Erythroblast (primary cell): ENCODE data around the gene TBC1D2B.
"Not testable (repeated sequence)": the region's sequence is repeated elsewhere in the genome, so short reads cannot be mapped to it uniquely, and the experiment has no call there.

Experiments
- DNase-seq, 2 experiments: peaks; one replicate each; lab custom pipeline; 2025; lab: John Stamatoyannopoulos, UW
- GATA1 ChIP-seq: IDR thresholded peaks from 2 replicates; pipeline ENCODE4 v1.6.1; 2011; ENCODE audit warnings: low read depth, mild to moderate bottlenecking, control low read depth, low read length, moderate library complexity
- POLR2A ChIP-seq: IDR thresholded peaks from 2 replicates; pipeline ENCODE4 v1.6.1; 2011; ENCODE audit warnings: mild to moderate bottlenecking, low read length

Gene TBC1D2B

GRCh38 chr15:77975332-77976094, 102.0 kb downstream of the TBC1D2B start:
- DNase-seq = no peak
- TF ChIP-seq POLR2A = no peak

DNA sequence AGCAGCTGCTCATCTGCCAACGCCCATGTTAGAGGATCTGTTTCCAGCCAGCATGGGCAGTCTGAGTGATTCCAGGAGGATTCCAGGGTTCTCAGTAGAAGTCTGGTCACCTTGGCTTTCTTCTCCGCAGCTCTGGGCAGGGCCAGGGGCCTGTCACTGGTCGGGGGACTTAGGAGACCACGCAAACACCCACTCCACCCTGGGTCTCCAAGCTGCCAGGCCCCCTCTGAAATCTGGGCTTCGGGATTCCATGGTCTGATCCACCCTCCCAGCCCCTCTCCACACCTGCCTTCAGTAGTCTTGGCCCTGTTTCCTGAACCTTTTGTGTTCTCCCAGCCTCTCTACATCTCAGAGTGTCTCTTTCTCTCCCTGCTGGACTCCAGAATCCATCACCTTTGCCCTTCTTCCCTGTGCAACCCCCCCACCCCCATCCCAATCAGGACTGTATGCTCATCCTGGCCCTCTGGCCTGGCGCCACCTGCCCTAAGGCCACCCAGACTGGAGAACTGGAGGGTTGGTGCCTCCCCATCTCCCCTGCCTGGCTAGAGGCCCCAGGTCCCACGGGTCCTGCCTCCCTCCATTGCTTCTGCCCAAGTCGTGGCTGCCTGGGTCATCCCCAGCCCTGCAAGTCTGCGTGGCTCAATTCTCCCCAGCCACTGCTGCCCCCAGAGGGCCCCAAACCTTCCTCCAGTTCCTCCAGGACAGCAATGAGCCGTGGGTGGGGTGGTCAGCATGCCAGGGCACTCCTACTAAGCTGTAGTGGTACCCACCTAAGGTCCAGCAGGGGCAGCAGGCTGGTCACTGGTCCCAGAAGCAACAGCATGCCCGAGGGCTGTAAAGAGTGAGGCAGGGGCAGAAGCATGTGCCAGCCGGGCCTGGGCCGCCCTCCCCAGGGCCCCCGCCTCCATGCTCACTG, 102.8 kb downstream of the TBC1D2B start:
- DNase-seq = no peak

GRCh38 chr15:77974098-77974414, 103.5 kb downstream of the TBC1D2B start:
- DNase-seq = no peak
- TF ChIP-seq POLR2A (no peak), GATA1 (no peak)

More for the DNA sequence above, 102.8 kb downstream of the TBC1D2B start:
- TF ChIP-seq GATA1 (no peak), POLR2A (no peak)

GRCh38 chr15:77973273-77974097, 104.0 kb downstream of the TBC1D2B start:
- not testable (repeated sequence) for DNase-seq

DNA sequence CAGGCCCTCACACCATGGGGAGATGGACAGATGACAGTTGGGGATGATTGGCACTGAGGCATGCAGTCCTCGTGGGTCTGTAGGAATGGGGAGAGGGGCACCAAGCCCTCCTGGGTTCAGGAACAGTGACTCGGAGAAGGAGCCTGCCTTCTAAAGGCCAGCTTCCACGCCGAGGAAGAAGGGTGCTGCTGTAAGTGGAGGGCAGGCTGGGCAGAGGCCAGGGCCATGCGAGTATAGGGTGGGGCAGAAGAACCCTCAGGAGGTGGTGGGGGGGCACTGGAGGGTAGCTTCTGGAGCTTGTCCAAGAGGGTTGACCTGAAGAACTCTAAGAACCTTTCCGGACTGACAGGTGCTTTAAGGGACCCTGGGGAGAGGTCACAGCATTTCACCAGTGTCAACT, 104.8 kb downstream of the TBC1D2B start:
- not testable (repeated sequence) for DNase-seq

- DNase-seq = not testable (repeated sequence)
These were observed 105.6 kb downstream of the TBC1D2B start for GRCh38 chr15:77971875-77972274.

GRCh38 chr15:77970813-77971360, 106.6 kb downstream of the TBC1D2B start:
- not testable (repeated sequence) for DNase-seq

DNA sequence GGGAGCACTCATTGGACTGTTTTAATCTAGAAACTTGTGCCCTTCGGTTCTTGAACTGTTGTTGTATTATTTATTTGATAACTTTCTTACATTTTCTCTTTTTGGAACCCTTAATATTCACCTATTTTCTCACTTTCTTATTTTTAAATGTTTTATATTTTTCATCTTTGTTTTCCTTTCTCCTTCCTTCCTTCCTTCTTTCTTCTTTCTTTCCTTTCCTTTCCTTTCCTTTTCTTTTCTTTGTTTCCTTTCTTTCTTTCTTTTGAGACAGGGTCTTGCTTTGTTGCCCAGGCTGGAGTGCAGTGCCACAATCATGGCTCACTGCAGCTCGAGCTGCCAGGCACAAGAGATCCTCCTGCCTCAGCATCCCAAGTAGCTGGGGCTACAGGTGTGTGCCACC, 108.5 kb downstream of the TBC1D2B start:
- TF ChIP-seq GATA1 = no peak
- no peak for TF ChIP-seq POLR2A
- DNase-seq = no peak

GRCh38 chr15:77967798-77968197, 109.7 kb downstream of the TBC1D2B start:
- TF ChIP-seq GATA1 = no peak
- no peak for TF ChIP-seq POLR2A
- no peak for DNase-seq

DNA sequence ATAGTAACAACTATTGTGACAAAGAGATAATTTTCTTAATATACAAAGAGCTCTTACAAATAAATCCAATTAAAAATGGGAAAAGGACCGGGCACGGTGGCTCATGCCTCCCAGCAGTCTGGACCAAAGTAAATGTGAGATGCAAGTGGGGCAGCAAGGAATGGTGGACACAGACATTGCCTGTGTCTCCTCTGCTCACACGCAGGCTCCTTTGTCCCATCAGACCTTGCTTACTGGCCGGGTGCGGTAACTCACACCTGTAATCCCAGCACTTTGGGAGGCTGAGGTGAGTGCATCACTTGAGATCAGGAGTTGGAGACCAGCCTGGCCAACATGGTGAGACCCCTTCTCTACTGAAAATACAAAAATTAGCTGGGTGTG, 110.3 kb downstream of the TBC1D2B start:
- not testable (repeated sequence) for DNase-seq

- peak; percentile 13 to 22 for DNase-seq
- no peak for TF ChIP-seq POLR2A
- TF ChIP-seq GATA1 = no peak
These were observed 110.8 kb downstream of the TBC1D2B start for GRCh38 chr15:77966540-77967234.

DNA sequence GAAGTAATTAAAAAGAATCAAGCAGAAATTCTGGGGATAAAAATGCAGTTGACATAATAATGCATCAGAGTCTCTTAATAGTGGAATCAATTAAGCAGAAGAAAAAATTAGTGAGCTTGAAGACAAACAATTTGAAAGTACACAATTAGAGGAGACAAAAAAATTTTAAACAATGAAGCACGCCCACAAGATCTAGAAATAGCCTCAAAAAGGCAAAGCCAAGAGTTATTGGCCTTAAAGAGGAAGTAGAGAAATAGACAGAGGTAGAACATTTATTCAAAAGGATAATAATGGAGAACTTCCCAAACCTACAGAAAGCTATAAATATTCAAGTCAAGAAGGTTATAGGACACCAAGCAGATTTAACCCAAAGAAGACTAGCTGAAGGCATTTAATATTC, 113.3 kb downstream of the TBC1D2B start:
- TF ChIP-seq GATA1 = no peak
- TF ChIP-seq POLR2A = no peak
- DNase-seq = no peak

DNA sequence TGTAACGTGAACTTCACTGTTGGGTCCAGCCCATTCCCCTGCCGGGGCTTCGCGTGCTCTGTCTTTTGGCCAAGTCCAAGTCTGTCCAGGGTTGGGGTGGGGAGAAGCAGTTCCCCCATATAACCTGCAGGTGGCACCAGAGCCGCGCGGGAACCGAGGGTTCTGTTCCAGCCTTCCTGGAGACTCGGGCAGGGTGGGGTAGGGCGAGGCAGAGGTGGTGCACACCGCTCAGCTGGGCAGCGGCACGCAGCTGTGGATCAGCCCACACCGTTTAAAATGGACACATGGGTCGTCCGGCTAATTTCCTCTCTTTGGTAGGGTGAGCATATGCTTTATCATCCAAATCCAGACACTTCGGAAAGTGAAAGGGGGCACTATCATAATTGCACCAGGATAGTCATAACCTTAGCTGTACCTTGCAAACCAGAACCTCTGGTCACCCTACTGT, 118.1 kb downstream of the TBC1D2B start:
- no peak for TF ChIP-seq POLR2A
- TF ChIP-seq GATA1 = no peak
- DNase-seq = peak; percentile 75 to 83

- DNase-seq = not testable (repeated sequence)
These were observed 118.6 kb downstream of the TBC1D2B start for GRCh38 chr15:77958716-77959431.

GRCh38 chr15:77958021-77958420, 119.5 kb downstream of the TBC1D2B start:
- DNase-seq = not testable (repeated sequence)

- not testable (repeated sequence) for DNase-seq
These were observed 123.6 kb downstream of the TBC1D2B start for GRCh38 chr15:77953926-77954325.

DNA sequence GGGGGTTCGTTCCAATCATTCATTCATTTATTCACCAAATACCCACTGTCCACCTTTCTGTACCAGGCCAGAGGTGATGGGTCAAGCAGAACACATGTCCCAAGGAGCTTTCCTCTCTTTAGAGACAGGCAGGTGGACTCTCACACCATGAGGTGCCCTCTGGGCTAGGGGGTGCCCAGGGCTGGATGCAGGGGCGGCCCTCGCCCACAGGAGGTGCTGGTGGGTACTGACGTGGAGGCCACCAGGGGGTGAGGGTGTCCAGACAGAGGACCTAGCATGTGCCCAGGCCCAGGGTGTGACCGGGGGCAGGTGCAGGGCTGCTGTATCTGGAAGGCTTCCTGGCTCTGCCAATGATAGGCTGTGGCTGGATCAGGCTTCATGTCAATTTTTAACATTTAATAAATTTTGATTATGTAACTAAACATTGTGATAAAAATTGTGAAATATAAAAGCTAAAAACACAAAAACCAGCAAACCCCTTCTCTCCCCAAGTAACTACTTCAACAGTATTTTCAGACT, 124.5 kb downstream of the TBC1D2B start:
- not testable (repeated sequence) for DNase-seq

DNA sequence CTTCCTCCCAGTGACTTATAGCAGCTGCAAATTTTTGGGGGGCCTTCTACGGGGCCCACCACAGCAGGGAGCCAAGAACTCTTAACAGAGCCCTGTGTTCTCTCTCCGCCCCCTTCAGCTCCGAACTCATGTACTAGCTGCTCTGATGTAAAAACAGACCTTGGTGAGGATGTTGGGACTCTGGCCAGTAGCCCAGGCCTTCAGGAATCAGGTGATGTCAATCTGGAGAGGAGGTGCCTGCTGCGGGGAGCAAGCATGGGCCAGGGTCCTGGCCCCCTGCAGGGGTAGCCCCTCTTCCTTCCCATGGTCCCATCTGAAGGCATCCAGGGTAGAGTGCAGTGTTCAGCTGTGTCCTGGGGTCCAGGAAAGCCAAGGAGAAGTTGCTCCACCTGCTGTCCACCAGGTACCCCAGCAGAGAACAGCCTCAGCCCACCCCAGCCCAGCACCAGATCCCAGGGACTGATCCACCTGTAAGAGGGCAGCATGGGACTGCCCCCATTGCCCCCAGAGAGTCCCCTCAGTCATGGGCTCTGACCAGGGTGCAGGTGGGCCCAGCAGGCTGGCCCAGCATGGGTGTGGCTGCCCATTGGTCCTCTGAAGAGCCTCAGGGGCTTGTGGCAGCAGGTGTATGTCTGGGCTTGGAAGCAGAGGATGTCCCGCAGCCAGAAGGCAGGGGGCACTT, 126.3 kb downstream of the TBC1D2B start:
- not testable (repeated sequence) for DNase-seq
